Stimulated activated naive B cell treated with anti-CD40 and anti-IgM and Interleukin-4, amounts not matched to agents 10 μg/mL and 1 μg/mL and 100 μg/mL, for 72 hours (primary cell): ENCODE measurements around the gene ARL10.

Source experiments
- ATAC-seq, 2 donors: fragments of 150-1000 bp; cut with Tn5 transposase; replicated peaks; 2 replicates each; pipeline ENCODE4 v1.10.0; 2021; ENCODE audit warnings: moderate library complexity in 1 of 2
- DNase-seq: peaks from one replicate; pipeline ENCODE4 v3.0.0; 2021
- H3K27ac Mint-ChIP-seq: one replicate; pipeline ENCODE4 v1.8.0; 2022; ENCODE audit warnings: mild to moderate bottlenecking, mixed read lengths
- H3K27me3 Mint-ChIP-seq, 2 donors: one replicate each; pipeline ENCODE4 v1.8.0; 2022; ENCODE audit warnings: mixed read lengths in 2 of 2
- H3K36me3 Mint-ChIP-seq, 2 donors: one replicate each; pipeline ENCODE4 v1.8.0; 2022; ENCODE audit warnings: mixed read lengths in 2 of 2, mild to moderate bottlenecking in 1 of 2
- H3K4me1 Mint-ChIP-seq, 2 donors: one replicate each; pipeline ENCODE4 v1.8.0; 2022; ENCODE audit warnings: mixed read lengths in 2 of 2, mild to moderate bottlenecking in 1 of 2
- H3K4me3 Mint-ChIP-seq, 2 donors: one replicate each; pipeline ENCODE4 v1.8.0; 2022; ENCODE audit warnings: mild to moderate bottlenecking in 2 of 2, mixed read lengths in 2 of 2, moderate library complexity in 1 of 2
- H3K9me3 Mint-ChIP-seq, 2 donors: one replicate each; pipeline ENCODE4 v1.8.0; 2022; ENCODE audit warnings: mixed read lengths in 2 of 2, mild to moderate bottlenecking in 1 of 2

The ARL10 gene

GRCh38 chr5:176389135-176390123, 24.1 kb downstream of the ARL10 start:
- H3K4me3 Mint-ChIP-seq, result peak overlapping the region; percentile 98 to 100
- no peaks in the 10 kb centered on the region for H3K9me3 Mint-ChIP-seq
- DNase-seq (no peak), ATAC-seq (peak; percentile 53)
- peaks cover 40 to 65% of the 10 kb centered on the region in 2 donors for H3K36me3 Mint-ChIP-seq
- H3K27me3 Mint-ChIP-seq, result no peaks in the 10 kb centered on the region
- peak overlapping the region; percentile 99 for H3K27ac Mint-ChIP-seq
- peaks cover 22 to 53% of the 10 kb centered on the region in 2 donors for H3K4me1 Mint-ChIP-seq

GRCh38 chr5:176391479-176391878, 26.2 kb downstream of the ARL10 start:
- Mint-ChIP-seq H3K36me3 (peaks cover 35 to 66% of the 10 kb centered on the region in 2 donors), H3K4me3 (no peak overlapping the region)

GRCh38 chr5:176391999-176392398, 26.7 kb downstream of the ARL10 start:
- DNase-seq (no peak), ATAC-seq (no peak)
- no peaks in the 10 kb centered on the region for H3K27me3 Mint-ChIP-seq
- peaks cover 36 to 66% of the 10 kb centered on the region in 2 donors for H3K36me3 Mint-ChIP-seq
- H3K4me3 Mint-ChIP-seq, result no peak overlapping the region
- H3K9me3 Mint-ChIP-seq, result no peaks in the 10 kb centered on the region
- H3K4me1 Mint-ChIP-seq, result peaks cover 8 to 30% of the 10 kb centered on the region in 2 donors
- peak overlapping the region; percentile 67 for H3K27ac Mint-ChIP-seq

More at GRCh38 chr5:176391479-176391878, 26.2 kb downstream of the ARL10 start:
- ATAC-seq (no peak), DNase-seq (no peak)
- H3K27me3 Mint-ChIP-seq, result no peaks in the 10 kb centered on the region
- H3K4me1 Mint-ChIP-seq, result peaks cover 13 to 35% of the 10 kb centered on the region in 2 donors
- H3K27ac Mint-ChIP-seq, result peak overlapping the region; percentile 71
- H3K9me3 Mint-ChIP-seq, result no peaks in the 10 kb centered on the region

- Mint-ChIP-seq H3K4me1 (peaks cover 4 to 25% of the 10 kb centered on the region in 2 donors), H3K9me3 (no peaks in the 10 kb centered on the region), H3K36me3 (peaks cover 35 to 62% of the 10 kb centered on the region in 2 donors), H3K4me3 (no peak overlapping the region), H3K27ac (peak overlapping the region; percentile 67), H3K27me3 (no peaks in the 10 kb centered on the region)
- ATAC-seq (no peak), DNase-seq (no peak)
These were observed 27.2 kb downstream of the ARL10 start for GRCh38 chr5:176392526-176392925.

- H3K4me3 Mint-ChIP-seq, result no peak overlapping the region
- ATAC-seq (no peak), DNase-seq (no peak)
- H3K27me3 Mint-ChIP-seq, result no peaks in the 10 kb centered on the region
- H3K9me3 Mint-ChIP-seq, result no peaks in the 10 kb centered on the region
- H3K27ac Mint-ChIP-seq, result no peak overlapping the region
- peaks cover 30 to 62% of the 10 kb centered on the region in 2 donors for H3K36me3 Mint-ChIP-seq
- H3K4me1 Mint-ChIP-seq, result peaks cover 2 to 18% of the 10 kb centered on the region in 2 donors
These were observed 28.8 kb downstream of the ARL10 start for GRCh38 chr5:176394096-176394495.

- Mint-ChIP-seq H3K4me1 (peaks cover 0 to 13% of the 10 kb centered on the region in 2 donors), H3K36me3 (peaks cover 30 to 60% of the 10 kb centered on the region in 2 donors), H3K27me3 (no peaks in the 10 kb centered on the region), H3K9me3 (no peaks in the 10 kb centered on the region), H3K27ac (peak overlapping the region; percentile 31), H3K4me3 (no peak overlapping the region)
- DNase-seq, result no peak
- ATAC-seq, result no peak
These were observed 29.8 kb downstream of the ARL10 start for GRCh38 chr5:176394881-176395675.

GRCh38 chr5:176396330-176396729, 31.0 kb downstream of the ARL10 start:
- ATAC-seq (no peak), DNase-seq (no peak)
- peaks cover 24 to 57% of the 10 kb centered on the region in 2 donors for H3K36me3 Mint-ChIP-seq
- no peak overlapping the region for H3K4me3 Mint-ChIP-seq
- H3K27me3 Mint-ChIP-seq, result no peaks in the 10 kb centered on the region
- H3K4me1 Mint-ChIP-seq, result peaks cover 4 to 9% of the 10 kb centered on the region in 2 donors
- no peak overlapping the region for H3K27ac Mint-ChIP-seq
- H3K9me3 Mint-ChIP-seq, result no peaks in the 10 kb centered on the region

- Mint-ChIP-seq H3K4me1 (peaks cover 0 to 4% of the 10 kb centered on the region in 2 donors), H3K27me3 (no peaks in the 10 kb centered on the region), H3K4me3 (no peak overlapping the region), H3K36me3 (peaks cover 21 to 54% of the 10 kb centered on the region in 2 donors), H3K9me3 (no peaks in the 10 kb centered on the region), H3K27ac (no peak overlapping the region)
- DNase-seq (no peak), ATAC-seq (no peak)
These were observed 32.6 kb downstream of the ARL10 start for GRCh38 chr5:176397736-176398420.

- H3K4me1 Mint-ChIP-seq, result peaks cover 0 to 4% of the 10 kb centered on the region in 2 donors
- H3K9me3 Mint-ChIP-seq, result no peaks in the 10 kb centered on the region
- H3K27ac Mint-ChIP-seq, result peak overlapping the region; percentile 63
- no peaks in the 10 kb centered on the region for H3K27me3 Mint-ChIP-seq
- ATAC-seq (no peak), DNase-seq (no peak)
- H3K4me3 Mint-ChIP-seq, result no peak overlapping the region
- H3K36me3 Mint-ChIP-seq, result peaks cover 19 to 42% of the 10 kb centered on the region in 2 donors
These were observed 35.3 kb downstream of the ARL10 start for GRCh38 chr5:176400382-176401156.

GRCh38 chr5:176401281-176402205, 36.3 kb downstream of the ARL10 start:
- Mint-ChIP-seq H3K4me1 (peaks cover 0 to 4% of the 10 kb centered on the region in 2 donors), H3K27me3 (no peaks in the 10 kb centered on the region), H3K4me3 (no peak overlapping the region), H3K27ac (no peak overlapping the region), H3K36me3 (peaks cover 15 to 47% of the 10 kb centered on the region in 2 donors), H3K9me3 (no peaks in the 10 kb centered on the region)
- ATAC-seq, result no peak
- no peak for DNase-seq

- no peaks in the 10 kb centered on the region for H3K9me3 Mint-ChIP-seq
- peaks cover 15 to 35% of the 10 kb centered on the region in 2 donors for H3K36me3 Mint-ChIP-seq
- ATAC-seq (no peak), DNase-seq (no peak)
- no peak overlapping the region for H3K27ac Mint-ChIP-seq
- H3K27me3 Mint-ChIP-seq, result no peaks in the 10 kb centered on the region
- peaks cover 3% of the 10 kb centered on the region in 2 donors for H3K4me1 Mint-ChIP-seq
- H3K4me3 Mint-ChIP-seq, result no peak overlapping the region
These were observed 40.6 kb downstream of the ARL10 start for GRCh38 chr5:176405656-176406435.

- H3K36me3 Mint-ChIP-seq, result peaks cover 15 to 37% of the 10 kb centered on the region in 2 donors
- H3K4me3 Mint-ChIP-seq, result no peak overlapping the region
- no peaks in the 10 kb centered on the region for H3K9me3 Mint-ChIP-seq
- H3K4me1 Mint-ChIP-seq, result peaks cover 10% of the 10 kb centered on the region in 2 donors
- H3K27ac Mint-ChIP-seq, result no peak overlapping the region
- DNase-seq (no peak), ATAC-seq (no peak)
- no peaks in the 10 kb centered on the region for H3K27me3 Mint-ChIP-seq
These were observed 41.3 kb downstream of the ARL10 start for GRCh38 chr5:176406436-176407052.
